ENCODE measurements around the gene CAT.

Gene CAT

DNA sequence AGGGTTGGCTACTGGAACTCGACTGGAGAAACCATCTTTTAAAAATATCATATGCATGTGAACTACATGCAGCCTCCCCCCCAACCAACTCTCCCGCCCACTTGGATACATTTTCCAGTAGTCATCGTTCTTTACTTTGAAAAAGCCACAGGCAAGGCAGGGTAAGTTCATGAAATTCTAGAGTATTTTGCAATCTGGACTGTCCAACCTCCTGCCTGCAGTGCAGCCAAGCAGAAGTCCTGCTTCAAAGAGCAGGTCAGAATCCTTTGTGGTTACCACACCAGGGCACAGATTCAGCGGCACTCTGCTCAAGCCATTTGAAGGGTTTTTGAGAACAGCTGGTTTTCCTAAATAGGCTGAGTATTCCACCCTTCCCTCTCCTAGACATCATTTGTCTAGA, 62.8 kb downstream of the CAT start:
- DNase-seq = peak; percentile 28

DNA sequence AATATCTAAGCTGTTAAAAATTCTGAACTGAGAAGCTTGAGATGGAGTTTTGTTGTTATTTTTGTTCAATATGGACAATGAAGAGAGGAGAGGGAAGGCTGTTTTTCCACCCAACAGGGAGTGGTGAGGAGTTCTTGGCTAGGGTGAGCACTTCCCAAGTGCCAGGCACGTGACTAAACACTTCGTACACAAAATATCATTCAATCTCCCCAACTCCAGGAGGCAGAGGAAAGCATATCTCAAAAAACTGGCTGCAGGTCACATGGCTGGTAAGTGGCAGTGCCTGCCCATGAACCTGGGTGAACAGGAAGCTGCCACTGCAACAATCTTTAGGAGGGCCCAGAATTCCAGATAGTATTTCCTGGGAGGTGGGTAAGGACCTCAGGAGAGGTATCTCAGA, 63.2 kb downstream of the CAT start:
- DNase-seq = no peak

DNA sequence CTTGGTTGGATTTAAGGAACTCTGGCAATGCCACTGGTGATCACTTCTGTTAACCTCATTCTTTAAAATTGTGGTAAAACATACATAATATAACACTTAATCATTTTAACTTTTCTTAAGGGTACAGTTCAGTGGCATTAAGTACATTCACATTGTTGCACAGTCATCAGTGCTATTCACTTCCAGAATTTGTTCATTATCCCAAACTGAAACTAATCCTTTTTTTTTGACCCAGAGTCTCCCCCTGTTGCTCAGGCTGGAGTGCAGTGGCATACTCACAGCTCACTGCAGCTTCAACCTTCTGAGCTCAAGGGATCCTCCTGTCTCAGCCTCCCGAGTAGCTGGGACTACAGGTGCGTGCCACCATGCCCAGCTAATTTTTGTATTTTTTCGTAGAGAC, 64.2 kb downstream of the CAT start:
- no peak for DNase-seq

DNA sequence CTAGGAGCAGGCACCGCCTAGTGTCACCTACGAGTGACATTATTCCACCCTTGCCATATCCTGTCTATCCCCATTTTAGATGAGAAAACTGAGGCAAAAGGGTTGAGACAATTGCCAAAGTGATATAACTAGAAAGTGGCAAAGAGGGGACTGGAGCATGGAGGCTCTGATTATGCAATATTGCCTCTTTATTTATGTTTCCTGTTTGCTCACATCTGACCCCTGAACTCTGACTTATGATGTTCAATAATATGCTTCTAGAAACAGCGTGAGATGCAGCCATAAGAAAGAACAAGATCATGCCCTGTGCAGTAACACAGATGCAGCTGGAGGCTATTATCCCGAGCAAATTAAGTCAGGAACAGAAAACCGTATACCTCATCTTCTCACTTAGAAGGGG, 67.1 kb downstream of the CAT start:
- DNase-seq = no peak

DNA sequence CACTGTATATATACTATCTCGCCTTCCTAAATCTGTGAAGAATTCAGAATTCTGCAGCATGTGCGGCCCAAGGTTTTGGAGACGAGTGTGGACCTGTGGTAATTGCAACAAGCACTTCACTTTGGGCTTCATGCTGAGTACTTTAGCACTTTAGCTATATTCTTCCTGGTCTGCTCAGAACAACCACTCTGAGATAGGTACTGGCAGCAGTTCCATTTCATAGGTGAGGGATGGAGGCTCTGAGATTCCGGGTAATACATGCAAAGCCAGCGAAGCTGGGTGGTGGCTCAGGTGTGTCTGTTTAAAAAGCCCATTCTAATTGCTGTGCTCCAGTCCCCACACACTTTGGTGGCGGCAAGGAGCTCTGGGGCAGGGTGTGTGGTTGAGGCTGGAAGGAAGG, 68.4 kb downstream of the CAT start:
- no peak for DNase-seq

DNA sequence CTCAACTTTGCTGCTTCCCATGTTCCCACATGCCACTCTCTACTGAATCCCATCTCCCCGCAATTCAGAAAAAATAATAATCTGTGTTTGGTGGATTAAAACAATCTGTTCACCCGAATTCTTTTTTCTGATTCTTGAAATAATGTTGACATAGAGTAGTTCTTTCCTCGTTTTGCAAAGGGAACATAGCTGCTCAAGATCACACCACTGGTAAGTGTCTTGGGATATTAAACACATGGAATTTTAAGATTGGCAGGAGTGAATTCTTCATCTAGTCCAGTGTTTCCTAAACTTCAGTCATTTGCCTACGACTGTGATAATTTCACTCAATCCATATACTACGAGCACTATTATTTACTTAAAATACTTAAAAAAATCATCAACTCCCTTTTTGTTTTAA, 68.9 kb downstream of the CAT start:
- no peak for DNase-seq

DNA sequence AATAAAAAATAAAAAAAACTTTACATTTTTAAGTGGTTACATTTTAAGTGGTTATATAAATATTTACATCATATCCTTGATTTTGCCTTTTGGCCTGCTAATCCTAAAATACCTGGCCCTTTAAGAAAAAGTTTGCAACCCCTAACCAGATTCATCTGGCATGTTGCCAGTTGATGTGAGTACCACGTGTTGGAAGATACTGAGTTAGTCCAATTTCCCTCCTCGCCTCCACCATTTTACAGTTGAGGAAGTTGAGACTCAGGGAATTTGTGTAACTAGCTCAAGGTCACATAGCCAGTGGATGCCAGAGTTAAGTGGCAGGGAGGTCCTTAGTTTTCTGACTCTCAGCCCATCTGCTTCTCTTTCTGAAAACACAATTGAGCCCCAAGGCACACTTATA, 69.8 kb downstream of the CAT start:
- DNase-seq = no peak

DNA sequence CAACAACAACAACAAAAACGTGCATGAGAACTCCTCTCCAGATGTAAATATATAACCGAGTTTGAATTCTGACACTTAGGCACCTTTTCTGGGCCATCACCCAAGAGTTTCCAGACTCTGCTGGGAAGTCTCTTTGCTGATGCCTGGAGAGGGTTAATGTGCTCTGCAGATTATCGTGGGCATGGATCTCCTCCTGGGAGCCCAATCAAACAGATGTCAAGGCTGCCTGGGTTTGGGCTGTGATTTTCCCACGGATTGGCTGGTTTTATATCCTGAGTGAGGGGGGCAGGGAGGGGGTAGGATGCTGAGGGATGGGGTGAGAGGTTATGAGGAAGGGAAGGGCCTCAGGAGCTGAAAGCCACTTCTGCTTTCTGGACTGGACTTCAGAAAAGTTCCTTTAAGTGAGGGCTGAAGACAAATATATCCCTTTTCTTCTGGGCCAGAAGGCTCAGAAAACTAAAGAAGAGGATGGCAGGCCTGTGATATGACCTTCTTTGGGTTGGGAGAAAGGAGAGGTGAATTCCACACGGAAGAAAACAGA, 70.7 kb downstream of the CAT start:
- DNase-seq = no peak

DNA sequence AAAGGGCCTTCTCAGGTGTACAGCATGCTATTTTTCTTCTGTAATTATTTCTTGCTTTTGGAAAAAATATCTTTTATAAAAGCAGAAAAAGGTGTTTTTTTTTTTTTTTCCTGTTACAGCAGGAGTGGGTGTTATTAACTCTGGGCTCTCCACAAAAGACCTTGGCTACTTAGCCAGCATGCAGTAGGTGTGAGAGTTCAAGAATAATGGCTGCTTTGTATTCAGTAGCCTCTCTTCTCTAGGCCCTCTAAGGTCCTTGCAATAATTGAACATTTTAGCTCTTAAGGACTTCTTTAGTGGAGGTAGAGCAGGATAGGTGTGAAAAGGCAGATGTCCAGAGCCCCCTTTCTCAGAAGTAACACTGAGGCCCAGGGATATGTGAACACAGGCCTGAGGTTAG, 71.5 kb downstream of the CAT start:
- no peak for DNase-seq

DNA sequence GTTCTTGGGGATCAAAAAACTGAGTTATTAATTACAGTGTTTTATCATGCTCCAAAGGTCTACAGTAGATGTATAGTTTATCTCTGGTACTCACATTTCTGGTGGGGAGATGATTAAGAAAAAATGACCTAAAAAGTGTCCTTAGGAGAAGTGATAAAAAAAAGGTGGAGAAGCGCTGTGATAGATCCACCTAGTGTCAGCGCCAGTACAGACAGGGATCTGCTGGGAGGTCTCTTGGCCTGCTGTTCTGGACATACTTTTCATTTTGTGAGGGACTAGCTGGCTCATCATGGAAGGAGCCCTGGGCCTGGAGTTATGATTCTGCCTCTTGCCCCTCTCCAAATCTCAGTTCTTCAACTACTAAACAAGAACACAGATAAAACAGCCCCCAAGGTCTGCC, 71.9 kb downstream of the CAT start:
- no peak for DNase-seq

DNA sequence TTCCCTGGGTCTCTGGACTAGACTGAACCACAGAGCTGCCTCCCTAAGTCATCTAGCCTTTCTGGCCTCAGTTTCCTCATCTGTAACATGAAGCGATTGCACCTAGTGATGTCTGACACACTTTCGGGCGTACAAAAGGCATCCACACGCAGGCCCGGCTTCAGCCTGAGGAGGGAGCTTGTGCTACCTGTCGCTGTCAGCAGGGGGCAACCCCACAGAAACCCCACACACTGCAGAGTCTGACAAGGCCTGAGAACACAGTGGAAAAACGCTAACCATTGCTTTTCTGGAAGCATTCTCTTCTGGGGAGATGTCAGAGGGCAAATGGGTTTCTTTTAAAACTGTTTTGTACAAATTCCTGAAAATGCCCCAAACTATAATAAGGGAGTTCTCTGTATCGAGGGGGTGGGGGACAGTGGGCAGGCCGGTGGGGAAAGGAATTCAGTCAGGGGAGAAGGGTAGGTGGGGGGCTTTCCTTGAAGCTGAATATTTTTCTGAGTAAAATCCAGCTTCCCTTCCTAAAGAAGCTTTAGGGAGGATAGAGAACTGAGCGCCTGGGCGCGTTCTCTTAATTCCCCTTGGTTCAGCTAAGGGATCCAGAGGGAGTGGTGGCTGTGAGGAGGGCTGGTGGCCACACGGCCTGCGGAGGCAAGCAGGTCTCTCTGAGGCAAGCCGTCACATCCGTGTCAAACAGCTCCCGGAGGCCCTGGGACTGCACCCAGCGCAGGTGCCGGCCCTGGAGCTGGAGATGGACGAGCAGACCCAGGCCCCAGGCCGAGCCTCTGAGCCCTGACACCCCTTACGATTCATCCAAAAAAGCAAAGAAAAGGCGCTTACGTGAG, 74.3 kb downstream of the CAT start:
- DNase-seq = peak; percentile 0

DNA sequence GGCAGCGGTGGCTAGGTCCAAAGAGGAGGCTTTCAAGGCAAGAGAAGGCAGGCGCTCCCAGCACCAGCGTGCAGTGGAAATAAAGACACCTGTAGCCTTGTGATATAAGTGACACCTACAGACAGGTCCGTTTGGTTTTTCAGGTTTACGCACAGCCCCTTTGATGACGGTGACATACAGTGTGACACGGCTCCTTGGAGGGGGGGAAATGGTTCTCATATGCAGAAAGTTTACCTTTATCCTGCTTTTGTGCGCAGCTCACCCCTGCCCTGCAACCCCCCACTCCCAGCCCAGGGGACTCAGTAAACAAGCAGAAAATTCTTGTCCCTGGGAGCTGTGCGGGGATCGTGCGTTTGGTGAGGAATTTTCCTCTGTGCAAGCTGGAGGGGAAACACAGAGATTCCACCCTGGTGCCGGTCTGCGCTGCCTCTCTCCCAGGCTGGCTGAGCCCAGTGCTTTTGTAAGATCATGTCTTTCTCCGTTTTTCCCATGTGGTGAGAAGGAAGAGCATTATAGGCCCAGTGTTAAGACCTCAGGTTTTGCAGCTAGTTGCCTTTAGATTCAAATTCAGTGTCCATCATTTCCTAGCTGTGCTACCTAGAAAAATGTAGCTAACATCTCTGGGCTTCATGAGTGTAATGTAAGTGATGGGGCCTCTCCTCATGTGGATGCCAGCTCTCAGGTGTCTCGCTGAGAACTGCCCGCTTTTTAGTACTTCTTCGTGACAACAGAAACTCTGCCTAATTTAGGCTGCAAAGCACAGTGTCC, 75.1 kb downstream of the CAT start, which contains the start of gene ELF5:
Gene ELF5 (minus strand): TSS at position 113 of the 768 bp plus-strand sequence. CDS start 8,045 bp downstream, outside the sequence.
- DNase-seq = no peak

DNA sequence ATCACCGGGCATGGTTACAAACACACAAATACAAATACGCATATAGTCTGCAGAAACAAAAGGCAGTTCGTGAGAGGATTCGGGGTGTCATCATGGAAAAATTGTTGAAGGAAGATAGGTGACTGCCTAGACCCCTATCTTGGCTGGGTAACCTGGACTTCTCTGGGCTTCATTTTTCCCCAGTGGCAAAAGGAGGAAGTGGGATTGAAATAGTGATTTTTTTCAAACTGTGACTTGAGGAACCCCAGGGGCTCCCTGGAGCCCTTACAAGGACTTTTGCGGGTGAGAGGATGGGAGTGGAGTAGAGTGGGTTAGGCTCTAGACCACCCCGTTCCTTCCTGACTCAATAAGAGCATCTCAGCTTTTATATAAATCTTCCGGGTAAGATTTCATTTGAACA, 75.9 kb downstream of the CAT start:
- DNase-seq = no peak

DNA sequence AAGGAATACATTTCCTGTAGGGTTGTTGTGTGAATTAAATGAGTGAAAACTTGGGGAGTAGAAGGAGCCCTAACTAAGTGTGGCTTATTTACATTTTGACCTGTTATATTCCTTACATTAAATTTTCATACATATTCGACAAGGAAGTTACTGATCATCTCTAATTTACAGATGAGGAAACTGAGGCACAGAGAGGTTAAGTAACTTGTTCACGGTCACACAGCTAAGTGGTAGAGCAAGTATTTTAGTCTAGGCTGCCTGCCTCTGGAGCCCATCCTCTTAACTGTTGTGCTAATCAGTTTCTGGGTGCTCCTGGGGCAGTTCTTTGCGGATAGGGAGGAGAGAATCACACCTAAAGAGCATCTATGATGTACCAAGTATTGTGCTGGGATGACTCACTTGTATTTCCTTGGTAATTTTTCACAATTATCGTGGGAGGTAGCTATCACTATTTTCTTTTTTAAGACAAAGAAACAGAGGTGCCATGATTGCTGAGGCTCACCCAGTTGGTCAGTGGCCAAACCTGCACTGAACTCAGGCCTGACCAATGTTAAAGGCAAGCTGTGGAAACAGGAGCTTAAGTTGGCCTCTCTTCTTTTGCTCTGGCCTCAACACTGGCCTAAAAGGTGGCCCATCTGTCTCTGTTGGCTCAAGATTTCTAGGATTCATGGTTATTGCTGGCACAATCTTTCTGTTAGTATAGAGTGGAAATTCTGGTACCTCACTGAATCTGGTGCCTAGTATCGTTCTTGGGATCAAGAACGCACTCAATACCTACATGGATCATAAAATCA, 77.7 kb downstream of the CAT start:
- no peak for DNase-seq

DNA sequence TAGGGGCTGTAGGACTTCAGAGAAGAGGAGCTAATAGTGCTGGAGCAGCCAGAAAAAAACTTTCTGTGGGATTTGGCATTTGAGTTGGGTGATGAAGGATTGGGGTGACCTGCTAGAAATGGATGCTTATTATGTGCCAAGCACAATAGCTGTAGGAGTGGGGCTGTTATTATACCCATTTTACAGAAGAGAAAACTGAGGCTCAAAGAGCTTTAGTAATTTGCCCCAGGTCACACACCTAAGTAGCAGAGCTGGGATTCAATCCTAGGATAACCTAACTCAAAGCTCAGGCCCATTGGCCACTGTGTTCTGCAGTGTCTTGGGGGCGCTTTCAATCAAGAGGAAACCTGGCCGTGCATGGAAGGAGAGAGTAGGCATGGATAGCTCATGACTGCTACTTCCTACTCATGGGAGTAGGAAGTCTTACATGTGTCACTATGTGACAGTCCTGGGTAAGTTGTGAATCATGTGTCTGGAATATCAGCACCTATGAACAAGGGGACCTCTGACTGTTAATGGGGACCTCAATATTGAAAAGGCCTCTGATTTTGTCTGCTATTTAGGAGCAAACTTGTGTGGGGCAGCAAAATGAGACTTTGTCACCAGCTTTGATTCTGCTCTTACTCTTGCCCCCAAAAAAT, 81.0 kb downstream of the CAT start:
- no peak for DNase-seq

DNA sequence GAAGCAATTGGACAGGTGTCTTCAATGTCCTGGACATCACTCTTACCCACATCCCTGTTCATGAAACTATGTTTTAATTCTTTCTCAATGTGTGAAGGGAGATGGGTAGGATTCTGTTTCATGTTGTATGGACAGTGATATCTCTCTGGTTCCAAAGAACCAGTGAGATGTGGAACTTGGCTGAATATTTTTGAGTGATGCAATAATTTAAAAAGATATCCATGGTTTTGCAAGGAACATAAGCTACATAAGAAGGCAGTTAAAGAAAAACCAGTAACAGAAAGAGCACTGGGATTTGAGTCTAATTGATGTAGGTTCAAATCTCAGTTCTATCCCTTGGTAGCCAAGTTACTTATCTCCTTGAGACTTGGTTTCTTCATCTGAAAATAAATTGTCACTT, 82.5 kb downstream of the CAT start:
- no peak for DNase-seq

Measured in GF-D8 (cell line).